Uterus (tissue), 2 donors: Measurements from ENCODE around the gene HLA-DRA.
"Not testable (repeated sequence)": the region's sequence is repeated elsewhere in the genome, so short reads cannot be mapped to it uniquely, and the experiment has no call there.

Experiments
- CTCF ChIP-seq, 4 experiments: fragments of 200-600 bp in 2 of 4; fragments of 450-650 bp in 2 of 4; sonication (generic) in 2 of 4; IDR thresholded peaks; one replicate each; pipeline ENCODE4 v1.5.1; 2016 to 2019; ENCODE audit warnings: antibody characterized with exemption in 4 of 4, mild to moderate bottlenecking in 2 of 4, moderate library complexity in 1 of 4
- POLR2A ChIP-seq, 2 donors: fragments of 450-650 bp; IDR thresholded peaks; one replicate each; pipeline ENCODE4 v1.6.1; 2016; ENCODE audit warnings: antibody characterized with exemption in 2 of 2, mild to moderate bottlenecking in 1 of 2, moderate library complexity in 1 of 2

DNA sequence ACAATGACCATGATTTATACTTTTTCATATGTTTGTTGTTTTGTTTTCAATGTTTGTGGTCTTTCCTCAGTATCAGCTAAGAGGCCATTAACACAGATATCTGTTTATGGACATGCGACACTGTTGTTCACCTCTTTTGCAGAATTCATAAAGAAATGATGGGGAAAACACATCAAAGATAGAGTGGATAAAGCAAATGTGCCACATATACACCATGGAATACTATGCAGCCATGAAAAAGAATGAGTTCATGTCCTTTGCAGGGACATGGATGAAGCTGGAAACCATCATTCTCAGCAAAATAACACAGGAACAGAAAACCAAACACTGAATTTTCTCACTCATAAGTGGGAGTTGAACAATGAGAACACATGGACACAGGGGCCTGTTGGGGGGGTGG lies 5.7 kb upstream of the HLA-DRA start:
- not testable (repeated sequence) for TF ChIP-seq CTCF, POLR2A (IDR thresholded peaks at IDR 0.05)
